Activated effector memory CD4-positive, alpha-beta T cell treated with anti-CD3 and anti-CD28 coated beads, Interleukin-2, amount 50 U/mL, for 16 hours (primary cell): ENCODE results near the gene QRFP.
A peak's percentile ranks its signal among the peaks of the same experiment; 100 is the strongest.
"Not testable (repeated sequence)": the region's sequence is repeated elsewhere in the genome, so short reads cannot be mapped to it uniquely, and the experiment has no call there.

Experiments used
- DNase-seq: peaks from one replicate; pipeline ENCODE4 v3.0.0-alpha.2; 2020

The QRFP gene

DNA sequence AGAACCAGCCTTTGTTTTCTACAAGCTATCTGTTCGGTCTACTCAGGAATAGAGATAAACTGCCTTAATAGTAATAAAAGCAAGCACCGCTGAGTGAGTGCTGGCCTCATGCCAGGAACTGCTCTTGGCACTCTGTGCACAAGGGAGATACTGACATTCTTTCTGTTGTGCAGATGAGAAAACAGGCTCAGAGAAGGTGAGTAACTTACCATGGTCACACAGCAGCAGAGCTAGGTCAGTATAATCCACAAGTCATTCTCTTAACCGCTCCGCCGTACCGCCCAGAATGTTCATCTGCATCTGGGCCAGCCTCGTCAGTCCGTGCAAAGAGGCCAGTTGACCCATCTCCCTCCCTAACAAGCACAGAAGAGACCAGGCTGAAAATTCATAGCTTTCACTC is 27.4 kb downstream of the QRFP start:
- no peak for DNase-seq

DNA sequence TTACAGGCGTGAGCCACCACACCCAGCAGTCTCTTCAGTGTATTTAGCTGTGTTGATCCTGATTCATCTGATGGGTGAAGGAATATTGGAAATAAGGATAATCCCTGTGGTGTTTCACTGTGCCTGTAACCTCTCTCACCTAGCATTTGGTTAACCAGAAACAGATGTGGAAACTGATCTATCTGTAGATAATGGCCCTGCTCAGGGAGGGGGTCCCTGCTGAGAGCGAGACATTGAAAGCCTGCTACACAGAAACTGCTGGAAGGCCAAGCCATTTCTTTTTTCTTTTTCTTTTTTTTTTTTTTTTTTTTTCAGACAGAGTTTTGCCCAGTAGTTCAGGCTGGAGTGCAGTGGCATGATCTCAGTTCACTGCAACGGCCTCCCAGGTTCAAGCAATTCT is 28.4 kb downstream of the QRFP start:
- DNase-seq = no peak

GRCh38 chr9:130867556-130867955 is 29.1 kb downstream of the QRFP start:
- no peak for DNase-seq

DNA sequence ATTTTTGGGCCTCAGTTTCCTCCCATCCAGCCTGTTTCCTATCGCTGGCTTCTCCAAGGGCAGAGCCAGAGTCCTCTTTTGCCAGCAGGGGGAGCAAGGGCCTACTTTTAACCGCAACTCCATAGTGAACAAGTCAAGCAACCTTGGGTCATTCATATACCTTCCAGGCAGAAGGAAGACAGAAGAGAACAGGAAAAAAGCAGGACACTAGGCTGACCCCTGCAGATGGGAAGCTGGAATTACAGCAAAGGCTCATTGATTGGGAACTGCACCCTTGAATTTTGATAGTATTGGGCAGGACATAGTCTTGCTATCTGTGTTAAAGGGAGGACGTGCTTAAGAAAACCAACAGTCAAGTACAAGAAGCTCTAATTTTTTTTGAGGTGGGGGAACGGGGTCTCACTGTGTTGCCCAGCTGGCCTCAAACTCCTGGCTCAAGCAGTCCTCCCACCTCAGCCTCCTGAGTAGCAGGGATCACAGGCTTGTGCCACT is 30.1 kb downstream of the QRFP start:
- DNase-seq = peak; percentile 78

- DNase-seq = no peak
Measured at GRCh38 chr9:130865921-130866320, 30.7 kb downstream of the QRFP start.

DNA sequence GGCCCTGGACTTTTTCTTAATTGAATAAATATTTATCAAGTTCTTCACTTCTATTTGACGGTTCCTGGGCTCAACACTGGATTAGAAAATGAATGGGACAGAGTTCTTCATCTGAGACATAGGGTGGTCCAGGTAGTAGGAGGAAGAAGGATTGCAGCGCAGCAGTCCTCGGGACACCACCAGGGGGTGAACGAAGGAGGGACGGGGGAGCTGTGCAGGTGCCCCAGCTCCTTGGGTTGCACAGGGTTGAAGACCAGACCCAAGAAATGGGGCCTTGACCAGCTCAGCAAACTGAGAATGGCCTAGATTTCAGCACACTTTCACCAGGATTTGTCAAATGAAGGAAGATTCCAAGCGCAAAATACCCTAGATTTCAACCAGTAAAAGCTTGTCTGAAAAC is 32.1 kb downstream of the QRFP start:
- no peak for DNase-seq

DNA sequence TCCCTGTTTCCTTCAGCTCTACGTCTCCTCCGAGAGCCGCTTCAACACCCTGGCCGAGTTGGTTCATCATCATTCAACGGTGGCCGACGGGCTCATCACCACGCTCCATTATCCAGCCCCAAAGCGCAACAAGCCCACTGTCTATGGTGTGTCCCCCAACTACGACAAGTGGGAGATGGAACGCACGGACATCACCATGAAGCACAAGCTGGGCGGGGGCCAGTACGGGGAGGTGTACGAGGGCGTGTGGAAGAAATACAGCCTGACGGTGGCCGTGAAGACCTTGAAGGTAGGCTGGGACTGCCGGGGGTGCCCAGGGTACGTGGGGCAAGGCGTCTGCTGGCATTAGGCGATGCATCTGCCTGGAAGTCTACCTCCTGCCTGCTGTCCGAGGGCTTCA is 33.9 kb downstream of the QRFP start:
- no peak for DNase-seq

DNA sequence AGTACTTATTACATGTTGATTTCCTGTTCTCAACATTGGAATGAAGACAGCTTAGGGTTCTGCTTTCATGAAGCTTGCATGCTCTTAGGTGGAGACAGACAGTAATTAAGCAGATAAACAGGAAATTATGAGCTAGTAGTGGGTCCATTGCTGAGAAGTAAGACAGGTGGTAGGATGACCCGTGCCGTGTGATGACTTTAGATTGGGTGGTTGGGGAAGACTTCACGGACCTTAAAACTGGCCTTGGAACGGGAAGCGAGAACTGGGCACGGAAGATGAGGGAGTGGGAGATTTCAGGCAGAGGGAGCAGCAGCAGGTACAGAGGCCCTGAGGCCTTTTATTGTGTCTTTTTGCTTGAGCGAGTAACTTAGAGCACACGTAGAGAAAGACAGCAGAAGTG is 34.4 kb downstream of the QRFP start:
- DNase-seq = no peak

- no peak for DNase-seq
Measured at GRCh38 chr9:130861372-130862180, 35.0 kb downstream of the QRFP start.

DNA sequence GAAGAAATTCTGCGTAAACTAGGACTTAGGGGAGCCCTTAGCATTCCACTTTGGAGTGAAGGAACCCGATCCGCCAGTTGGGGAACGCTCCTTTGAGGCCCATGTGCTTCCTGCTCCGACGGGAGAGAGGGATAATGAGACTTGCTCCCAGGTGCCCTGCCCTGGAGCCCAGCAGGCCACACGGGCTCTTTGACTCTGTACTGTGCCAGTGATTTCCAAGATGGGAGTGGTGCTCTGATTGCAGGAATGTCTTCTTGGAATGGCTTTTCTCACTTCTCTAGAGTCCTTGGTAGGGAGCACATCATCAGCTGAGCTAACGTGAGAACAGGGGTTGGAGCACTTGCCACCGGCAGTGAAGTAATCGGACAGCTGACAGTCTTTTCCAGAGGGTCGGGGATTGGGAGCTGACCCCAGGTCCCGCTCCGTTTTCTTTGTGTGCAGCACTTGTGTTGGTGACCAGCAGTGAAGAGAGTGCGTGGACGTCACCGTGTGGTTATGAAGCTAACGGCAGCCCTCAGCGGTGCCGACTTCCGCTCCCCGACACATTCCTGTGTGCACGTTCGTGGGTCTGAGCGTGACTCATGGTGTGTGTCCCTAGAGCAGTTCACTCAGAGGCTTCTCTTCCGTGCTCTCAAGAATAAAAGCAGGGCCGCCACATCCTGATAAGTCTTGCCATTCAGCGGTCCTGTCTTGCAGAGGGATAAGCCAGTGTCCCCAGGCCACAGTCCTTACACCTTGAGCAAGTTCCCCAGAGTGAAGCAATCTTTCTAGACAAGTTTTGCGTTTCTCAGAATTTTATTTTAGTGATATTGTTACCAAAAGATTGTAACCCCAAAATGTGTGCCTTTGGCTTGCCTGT is 35.9 kb downstream of the QRFP start:
- DNase-seq = no peak

DNA sequence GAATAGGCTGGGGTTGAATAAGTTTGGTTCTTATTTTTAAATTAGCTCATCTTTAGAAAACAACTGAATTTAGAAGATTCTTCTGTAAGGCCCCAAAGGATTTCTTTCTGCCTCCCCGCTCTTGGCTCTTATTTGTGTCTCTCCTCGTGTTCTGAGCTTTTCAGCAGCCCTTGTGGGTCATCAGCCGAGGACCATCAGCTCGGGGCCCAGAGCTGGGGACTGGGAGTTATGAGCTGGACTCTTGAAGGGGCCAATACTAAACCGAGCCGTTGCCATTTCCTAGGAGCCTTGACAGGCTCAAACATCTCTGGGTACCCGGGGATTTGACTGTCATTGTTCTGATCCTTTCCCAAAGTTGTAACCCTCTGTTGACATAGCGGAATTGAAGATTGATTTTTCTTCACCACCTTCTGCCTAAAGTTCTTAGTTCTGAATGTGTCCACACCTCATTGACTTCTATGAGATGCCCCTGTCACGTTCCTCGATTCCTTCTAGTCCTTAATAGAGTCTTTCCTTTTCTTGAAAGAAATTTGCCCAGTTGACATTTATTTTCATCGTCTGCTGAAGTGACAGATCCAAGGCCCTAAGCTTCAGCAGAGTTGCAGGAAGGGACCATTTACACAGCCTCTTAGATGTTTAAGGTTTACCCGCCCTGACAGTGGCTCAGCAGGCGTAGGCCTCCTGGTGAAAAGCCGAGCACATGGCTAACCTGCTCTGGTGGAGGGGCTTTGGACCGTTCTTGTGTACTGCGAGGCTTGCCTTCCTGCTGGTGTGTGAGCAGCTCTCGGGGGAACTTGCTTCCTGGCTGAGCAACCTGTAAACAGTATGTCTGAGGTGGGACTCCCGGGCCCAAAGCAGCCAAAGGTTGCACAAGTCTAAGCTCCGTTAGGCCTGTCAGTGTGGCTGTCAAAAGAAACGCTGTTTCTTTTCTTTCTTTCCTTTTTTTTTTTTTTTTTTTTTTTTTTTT is 37.6 kb downstream of the QRFP start:
- no peak for DNase-seq

DNA sequence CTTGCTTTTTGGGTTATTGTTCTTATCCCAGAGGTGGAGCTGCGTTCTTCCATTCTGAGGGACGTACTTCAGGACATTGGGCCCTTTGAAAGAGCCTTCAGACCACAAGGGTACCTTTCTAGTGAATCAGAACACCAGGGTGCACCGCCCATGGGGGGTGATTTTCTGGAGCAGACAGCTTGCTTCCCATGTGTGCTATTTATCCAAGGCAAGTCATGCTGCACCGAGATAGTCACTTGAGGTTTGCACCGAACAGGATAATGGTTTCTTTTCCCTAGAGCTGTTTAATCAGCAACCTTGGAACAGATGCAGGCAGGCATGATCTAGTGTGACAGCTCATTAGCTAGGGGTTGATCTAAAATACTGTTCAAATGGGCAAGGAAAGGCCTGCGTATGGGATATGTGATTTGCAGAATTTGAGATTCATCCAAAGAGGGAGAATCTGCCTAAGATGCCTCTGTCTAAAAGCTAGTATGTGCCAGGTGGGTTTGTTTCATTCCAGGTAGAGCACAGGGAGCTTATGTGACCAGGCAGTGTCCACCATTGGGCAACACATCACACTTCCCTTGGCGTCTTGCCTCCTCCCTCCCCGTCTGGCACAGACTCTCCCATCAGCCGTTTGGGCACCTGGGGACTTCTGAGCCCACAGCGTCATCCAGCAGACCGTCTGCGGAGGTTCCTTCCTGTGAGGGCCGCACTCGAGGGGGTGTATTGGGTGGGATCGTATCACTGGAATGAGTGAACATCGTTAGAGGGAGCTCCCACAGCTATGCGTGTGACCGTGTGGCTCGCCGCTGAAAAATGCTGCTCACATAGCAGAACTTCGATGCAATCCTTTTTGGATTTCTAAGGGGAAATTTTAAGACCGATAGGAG is 38.5 kb downstream of the QRFP start:
- no peak for DNase-seq

GRCh38 chr9:130856474-130856873 is 40.1 kb downstream of the QRFP start:
- DNase-seq = no peak

DNA sequence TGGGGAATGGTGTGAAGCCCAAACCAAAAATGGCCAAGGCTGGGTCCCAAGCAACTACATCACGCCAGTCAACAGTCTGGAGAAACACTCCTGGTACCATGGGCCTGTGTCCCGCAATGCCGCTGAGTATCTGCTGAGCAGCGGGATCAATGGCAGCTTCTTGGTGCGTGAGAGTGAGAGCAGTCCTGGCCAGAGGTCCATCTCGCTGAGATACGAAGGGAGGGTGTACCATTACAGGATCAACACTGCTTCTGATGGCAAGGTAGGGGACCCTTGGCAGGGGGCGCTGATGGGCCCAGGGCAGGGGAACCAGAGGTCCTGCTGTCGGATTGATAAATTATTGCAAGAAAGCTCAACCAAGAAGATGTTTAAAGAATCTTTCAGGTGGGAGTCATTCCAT is 41.8 kb downstream of the QRFP start:
- no peak for DNase-seq

DNA sequence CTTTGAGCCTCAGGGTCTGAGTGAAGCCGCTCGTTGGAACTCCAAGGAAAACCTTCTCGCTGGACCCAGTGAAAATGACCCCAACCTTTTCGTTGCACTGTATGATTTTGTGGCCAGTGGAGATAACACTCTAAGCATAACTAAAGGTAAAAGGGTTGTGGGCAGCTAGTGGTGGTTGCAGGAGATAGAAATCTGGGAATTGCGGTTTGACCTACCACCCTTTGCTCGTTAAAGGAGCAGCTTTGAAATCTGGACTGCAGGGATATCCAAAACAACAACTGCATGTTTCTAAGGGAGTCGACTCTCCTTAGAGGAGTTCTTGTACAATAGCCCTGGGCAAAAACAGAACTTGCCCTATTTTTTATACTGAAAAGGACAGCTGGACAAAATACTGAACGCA is 42.5 kb downstream of the QRFP start:
- no peak for DNase-seq

- no peak for DNase-seq
Measured at GRCh38 chr9:130852801-130853200, 43.8 kb downstream of the QRFP start.

GRCh38 chr9:130849356-130849755 is 47.3 kb downstream of the QRFP start:
- DNase-seq = no peak

DNA sequence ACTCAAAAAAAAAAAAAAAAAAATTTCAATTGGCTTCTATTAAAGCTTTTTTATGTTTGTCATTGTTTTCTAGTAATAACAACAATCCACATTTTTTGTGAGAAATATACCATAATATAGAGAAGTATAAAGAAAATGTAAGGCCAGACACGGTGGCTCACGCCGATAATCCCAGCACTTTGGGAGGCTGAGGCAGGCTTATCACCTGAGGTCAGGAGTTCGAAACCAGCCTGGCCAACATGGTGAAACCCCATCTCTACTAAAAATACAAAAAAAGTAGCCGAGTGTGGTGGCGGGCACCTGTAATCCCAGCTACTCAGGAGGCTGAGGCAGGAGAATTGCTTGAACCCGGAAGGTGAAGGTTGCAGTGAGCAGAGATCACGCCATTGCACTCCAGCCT is 48.1 kb downstream of the QRFP start:
- not testable (repeated sequence) for DNase-seq

GRCh38 chr9:130847306-130848217 is 49.0 kb downstream of the QRFP start:
- DNase-seq = no peak

GRCh38 chr9:130846487-130847305 is 49.9 kb downstream of the QRFP start:
- DNase-seq = no peak
